Osteocyte (in vitro differentiated cells): ENCODE results near the gene MRPL19. TPM values are rescaled to one million over a fixed set of nuclear protein-coding genes. Genes with fewer than 3 reads are reported as not detected.

ENCODE experiments used
- DNase-seq: peaks from one replicate; pipeline ENCODE4 v3.0.0; 2021; ENCODE audit warnings: mixed read lengths; ENCODE audit not compliant: unreplicated experiment; ENCODE audit errors: extremely low spot score
- H3K27ac Mint-ChIP-seq: one replicate; pipeline ENCODE4 v1.8.0; 2021; ENCODE audit warnings: mild to moderate bottlenecking, mixed read lengths; ENCODE audit not compliant: unreplicated experiment
- H3K27me3 Mint-ChIP-seq: one replicate; pipeline ENCODE4 v1.8.0; 2021; ENCODE audit warnings: mixed read lengths; ENCODE audit not compliant: unreplicated experiment
- H3K36me3 Mint-ChIP-seq: one replicate; pipeline ENCODE4 v1.8.0; 2021; ENCODE audit warnings: mixed read lengths; ENCODE audit not compliant: unreplicated experiment
- H3K4me1 Mint-ChIP-seq: one replicate; pipeline ENCODE4 v1.8.0; 2021; ENCODE audit warnings: mixed read lengths; ENCODE audit not compliant: unreplicated experiment
- H3K4me3 Mint-ChIP-seq: one replicate; pipeline ENCODE4 v1.8.0; 2021; ENCODE audit warnings: mild to moderate bottlenecking, moderate library complexity, mixed read lengths; ENCODE audit not compliant: unreplicated experiment
- H3K9me3 Mint-ChIP-seq: one replicate; pipeline ENCODE4 v1.8.0; 2021; ENCODE audit warnings: mixed read lengths; ENCODE audit not compliant: unreplicated experiment
- total RNA-seq: library from RNA; stranded (reverse); gene quantifications from 2 replicates; pipeline ENCODE4 v1.2.1, GENCODE V29; 2021
- TF ChIP-seq, protein P1 (sequence below): fragments of 200-600 bp; sonication (generic); IDR thresholded peaks from 2 replicates; pipeline ENCODE4 v1.5.0; 2021; ENCODE audit warnings: antibody characterized with exemption, mild to moderate bottlenecking, moderate library complexity

The MRPL19 gene
- total RNA-seq, 1 donor from 2014 or later = 46.6 TPM

GRCh38 chr2:75609334-75609689 is 37.3 kb upstream of the MRPL19 start:
- peak overlapping the region; percentile 85 for H3K27ac Mint-ChIP-seq
- no peaks in the 10 kb centered on the region for H3K36me3 Mint-ChIP-seq
- H3K4me3 Mint-ChIP-seq = peak overlapping the region; percentile 60
- no peaks in the 10 kb centered on the region for H3K27me3 Mint-ChIP-seq
- no peaks in the 10 kb centered on the region for H3K9me3 Mint-ChIP-seq
- peaks cover 57% of the 10 kb centered on the region for H3K4me1 Mint-ChIP-seq
- DNase-seq = no peak
- TF ChIP-seq, protein P1, sequence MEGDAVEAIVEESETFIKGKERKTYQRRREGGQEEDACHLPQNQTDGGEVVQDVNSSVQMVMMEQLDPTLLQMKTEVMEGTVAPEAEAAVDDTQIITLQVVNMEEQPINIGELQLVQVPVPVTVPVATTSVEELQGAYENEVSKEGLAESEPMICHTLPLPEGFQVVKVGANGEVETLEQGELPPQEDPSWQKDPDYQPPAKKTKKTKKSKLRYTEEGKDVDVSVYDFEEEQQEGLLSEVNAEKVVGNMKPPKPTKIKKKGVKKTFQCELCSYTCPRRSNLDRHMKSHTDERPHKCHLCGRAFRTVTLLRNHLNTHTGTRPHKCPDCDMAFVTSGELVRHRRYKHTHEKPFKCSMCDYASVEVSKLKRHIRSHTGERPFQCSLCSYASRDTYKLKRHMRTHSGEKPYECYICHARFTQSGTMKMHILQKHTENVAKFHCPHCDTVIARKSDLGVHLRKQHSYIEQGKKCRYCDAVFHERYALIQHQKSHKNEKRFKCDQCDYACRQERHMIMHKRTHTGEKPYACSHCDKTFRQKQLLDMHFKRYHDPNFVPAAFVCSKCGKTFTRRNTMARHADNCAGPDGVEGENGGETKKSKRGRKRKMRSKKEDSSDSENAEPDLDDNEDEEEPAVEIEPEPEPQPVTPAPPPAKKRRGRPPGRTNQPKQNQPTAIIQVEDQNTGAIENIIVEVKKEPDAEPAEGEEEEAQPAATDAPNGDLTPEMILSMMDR = peak; percentile 0

DNA sequence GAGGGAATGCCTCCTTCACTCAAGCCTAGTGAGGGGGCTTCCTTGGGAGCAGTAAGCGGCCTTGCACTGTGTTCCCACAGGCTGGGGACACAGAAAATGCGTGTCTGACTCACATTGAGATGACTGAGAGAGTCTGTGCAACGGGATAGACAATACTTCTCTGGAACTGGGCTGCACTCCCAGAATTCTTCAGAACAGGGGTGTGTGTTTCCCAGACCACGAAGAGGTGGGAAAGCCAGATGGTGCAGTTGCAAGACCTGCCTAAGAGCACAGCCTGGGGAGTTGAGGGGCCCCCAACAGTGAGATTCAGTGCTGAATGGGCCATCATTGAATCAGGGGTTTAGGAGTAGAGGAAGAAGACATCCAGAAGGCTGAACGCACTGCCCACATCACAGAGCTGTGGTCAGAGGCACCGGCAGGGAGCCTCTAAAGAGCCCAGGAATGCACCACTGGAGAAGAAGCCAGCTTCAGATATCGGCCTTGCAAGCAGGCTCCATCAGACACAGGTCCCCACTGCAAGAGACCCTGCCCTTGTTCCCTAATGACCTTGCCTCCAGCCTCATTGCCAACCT is 36.6 kb upstream of the MRPL19 start:
- Mint-ChIP-seq H3K4me3 (no peak overlapping the region), H3K4me1 (peaks cover 51% of the 10 kb centered on the region), H3K27ac (no peak overlapping the region), H3K9me3 (no peaks in the 10 kb centered on the region), H3K27me3 (no peaks in the 10 kb centered on the region), H3K36me3 (no peaks in the 10 kb centered on the region)
- TF ChIP-seq, protein P1 = no peak
- DNase-seq = no peak

DNA sequence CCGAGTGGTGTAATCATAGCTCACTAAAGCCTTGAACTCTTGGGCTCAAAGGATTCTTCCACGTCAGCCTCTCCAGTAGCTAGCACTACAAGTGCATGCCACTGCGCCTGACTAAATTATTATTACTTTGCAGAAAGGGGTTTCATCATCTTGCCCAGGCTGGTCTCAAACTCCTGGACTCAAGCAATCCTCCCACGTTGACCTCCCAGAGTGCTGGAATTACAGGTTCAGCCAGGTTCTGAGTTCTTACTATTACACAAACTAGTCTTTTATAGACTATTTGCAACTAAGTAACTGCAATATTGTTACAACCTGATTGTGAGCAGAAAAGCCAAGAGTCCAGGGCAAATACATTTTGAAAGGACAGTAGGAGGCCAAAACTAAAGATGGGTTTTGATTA is 35.9 kb upstream of the MRPL19 start:
- TF ChIP-seq, protein P1 = no peak
- Mint-ChIP-seq H3K9me3 (no peaks in the 10 kb centered on the region), H3K27ac (no peak overlapping the region), H3K36me3 (no peaks in the 10 kb centered on the region), H3K27me3 (no peaks in the 10 kb centered on the region), H3K4me3 (no peak overlapping the region), H3K4me1 (peaks cover 45% of the 10 kb centered on the region)
- no peak for DNase-seq

DNA sequence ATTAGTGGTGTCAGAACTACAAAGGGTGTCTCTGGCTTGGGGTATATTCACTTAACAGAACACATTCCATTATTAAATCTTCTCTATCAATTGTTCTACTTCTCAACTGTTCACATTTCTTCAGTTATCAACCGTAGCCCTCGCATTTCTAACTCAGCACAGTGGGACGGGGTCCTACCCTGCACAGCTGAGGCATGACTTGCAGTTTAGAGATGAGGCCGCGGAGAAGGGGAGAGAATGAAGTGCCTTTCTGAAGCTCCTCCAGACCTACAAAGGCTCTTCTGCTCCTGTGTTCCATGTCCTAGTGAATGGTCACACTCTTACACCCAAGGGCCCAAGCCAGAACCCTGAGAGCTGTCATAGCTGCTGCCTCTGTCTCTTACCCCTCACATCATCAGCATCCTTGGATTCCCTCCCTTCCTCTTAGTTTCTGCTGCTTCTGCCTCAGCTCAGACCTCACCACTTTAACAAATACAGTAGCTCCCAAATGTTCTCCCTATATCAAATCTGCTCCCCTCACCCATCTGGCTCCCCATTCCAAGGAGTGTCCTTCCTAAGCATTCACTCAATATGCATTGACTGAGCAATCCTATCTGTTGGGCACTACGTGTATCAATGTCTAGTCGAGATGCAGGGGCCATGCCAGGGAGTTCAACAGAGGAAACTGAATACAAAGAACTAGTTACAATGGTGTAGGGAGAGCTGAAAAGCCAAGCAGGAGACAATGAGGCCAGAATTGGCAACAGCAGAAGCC is 34.3 kb upstream of the MRPL19 start:
- H3K27me3 Mint-ChIP-seq = no peaks in the 10 kb centered on the region
- H3K4me3 Mint-ChIP-seq = no peak overlapping the region
- H3K27ac Mint-ChIP-seq = no peak overlapping the region
- no peaks in the 10 kb centered on the region for H3K36me3 Mint-ChIP-seq
- H3K9me3 Mint-ChIP-seq = no peaks in the 10 kb centered on the region
- H3K4me1 Mint-ChIP-seq = peaks cover 29% of the 10 kb centered on the region
- no peak for DNase-seq
- TF ChIP-seq, protein P1 = no peak

- no peaks in the 10 kb centered on the region for H3K36me3 Mint-ChIP-seq
- peaks cover 23% of the 10 kb centered on the region for H3K4me1 Mint-ChIP-seq
- no peaks in the 10 kb centered on the region for H3K9me3 Mint-ChIP-seq
These were observed 33.7 kb upstream of the MRPL19 start for GRCh38 chr2:75612862-75613243.

More at GRCh38 chr2:75612862-75613243, 33.7 kb upstream of the MRPL19 start:
- DNase-seq = no peak
- H3K27ac Mint-ChIP-seq = no peak overlapping the region
- no peak overlapping the region for H3K4me3 Mint-ChIP-seq
- TF ChIP-seq, protein P1 = no peak
- H3K27me3 Mint-ChIP-seq = no peaks in the 10 kb centered on the region
